HEK293T (cell line): Measurements from ENCODE around the gene NIN.

Experiments used
- CTCF ChIA-PET: fragments of 350-600 bp; formaldehyde crosslinking; extraction: SDS; loops from one replicate; lab custom pipeline; 2021; ENCODE audit warnings: antibody characterized with exemption, inconsistent platforms; lab: Yijun Ruan, JAX
- POLR2A ChIA-PET: fragments of 350-600 bp; formaldehyde crosslinking; extraction: SDS; loops from one replicate; lab custom pipeline; 2020; ENCODE audit warnings: antibody characterized with exemption, inconsistent platforms; lab: Yijun Ruan, JAX
- DNase-seq: peaks from one replicate; pipeline ENCODE4 v3.0.0; 2012; ENCODE audit warnings: mixed read lengths; ENCODE audit errors: extremely low spot score
- ARNT ChIP-seq: fragments of 450-650 bp; IDR thresholded peaks from 2 replicates; pipeline ENCODE4 v1.6.1; 2017; ENCODE audit warnings: mild to moderate bottlenecking
- BHLHE40 ChIP-seq: fragments of 450-650 bp; IDR thresholded peaks from 2 replicates; pipeline ENCODE4 v1.6.1; 2016; ENCODE audit warnings: mild to moderate bottlenecking, moderate library complexity, borderline replicate concordance
- CTBP1 ChIP-seq: fragments of 450-650 bp; IDR thresholded peaks from 2 replicates; pipeline ENCODE4 v1.6.1; 2016; ENCODE audit warnings: borderline replicate concordance
- ELF4 ChIP-seq: fragments of 450-650 bp; IDR thresholded peaks from 2 replicates; pipeline ENCODE4 v1.6.1; 2017; ENCODE audit warnings: antibody characterized with exemption
- FOXA1 ChIP-seq: fragments of 450-650 bp; IDR thresholded peaks from 2 replicates; pipeline ENCODE4 v1.6.1; 2016; ENCODE audit warnings: mild to moderate bottlenecking
- FOXK2 ChIP-seq: fragments of 450-650 bp; IDR thresholded peaks from 2 replicates; pipeline ENCODE4 v1.6.1; 2016; ENCODE audit warnings: mild to moderate bottlenecking
- FOXM1 ChIP-seq: fragments of 450-650 bp; IDR thresholded peaks from 2 replicates; pipeline ENCODE4 v1.6.1; 2017; ENCODE audit warnings: mild to moderate bottlenecking, borderline replicate concordance
- HDGF ChIP-seq: fragments of 450-650 bp; IDR thresholded peaks from 2 replicates; pipeline ENCODE4 v1.6.1; 2017; ENCODE audit warnings: antibody characterized with exemption, borderline replicate concordance
- L3MBTL2 ChIP-seq: fragments of 450-650 bp; conservative IDR thresholded peaks from 2 replicates; pipeline ENCODE4 v1.6.1; 2016; ENCODE audit warnings: mild to moderate bottlenecking
- LEF1 ChIP-seq: fragments of 450-650 bp; IDR thresholded peaks from 2 replicates; pipeline ENCODE4 v1.6.1; 2017; ENCODE audit warnings: mild to moderate bottlenecking, borderline replicate concordance
- NFRKB ChIP-seq: fragments of 450-650 bp; IDR thresholded peaks from 2 replicates; pipeline ENCODE4 v1.6.1; 2016; ENCODE audit warnings: mild to moderate bottlenecking, moderate library complexity
- PKNOX1 ChIP-seq: fragments of 450-650 bp; IDR thresholded peaks from 2 replicates; pipeline ENCODE4 v1.6.1; 2016
- SP1 ChIP-seq: fragments of 450-650 bp; IDR thresholded peaks from 2 replicates; pipeline ENCODE4 v1.6.1; 2017
- SUZ12 ChIP-seq: fragments of 450-650 bp; IDR thresholded peaks from 2 replicates; pipeline ENCODE4 v1.6.1; 2016; ENCODE audit warnings: mild to moderate bottlenecking
- TARDBP ChIP-seq: fragments of 450-650 bp; IDR thresholded peaks from 2 replicates; pipeline ENCODE4 v1.6.1; 2016
- ZNF384 ChIP-seq: fragments of 450-650 bp; IDR thresholded peaks from 2 replicates; pipeline ENCODE4 v1.6.1; 2016

NIN gene

GRCh38 chr14:50836515-50836914 is 5.6 kb upstream of the NIN start:
- ChIA-PET POLR2A (no interaction called here), CTCF (no interaction called here)
- TF ChIP-seq PKNOX1 (no peak), LEF1 (no peak), FOXA1 (no peak), ZNF384 (no peak), HDGF (no peak), BHLHE40 (no peak), NFRKB (no peak), CTBP1 (no peak), FOXK2 (no peak), TARDBP (no peak), FOXM1 (no peak), SP1 (no peak), ELF4 (no peak), SUZ12 (no peak), L3MBTL2 (no peak), ARNT (no peak)
- DNase-seq = no peak

DNA sequence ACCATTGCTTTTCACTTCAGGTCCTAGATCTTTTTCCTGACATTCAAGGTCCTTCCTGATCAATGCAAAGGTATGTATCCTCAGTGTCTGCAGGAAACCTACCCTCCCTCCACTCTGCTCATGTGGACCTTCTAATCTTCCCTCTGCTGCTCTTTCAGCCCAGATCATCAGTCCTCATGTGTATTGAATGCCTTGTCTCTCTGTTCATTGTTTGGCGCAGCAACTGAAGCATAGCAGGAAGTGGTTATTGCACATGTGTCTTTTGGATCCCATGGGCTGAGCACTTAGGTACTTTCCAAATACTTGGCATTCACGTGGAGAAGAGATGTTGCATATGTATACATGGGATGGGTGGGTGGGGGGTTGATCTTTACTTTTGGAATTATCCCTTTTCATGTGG is 4.3 kb upstream of the NIN start:
- no peak for TF ChIP-seq BHLHE40
- no peak for TF ChIP-seq HDGF
- TF ChIP-seq L3MBTL2 = no peak
- TF ChIP-seq CTBP1 = no peak
- DNase-seq = no peak
- POLR2A ChIA-PET = no interaction called here
- CTCF ChIA-PET = no interaction called here

- TF ChIP-seq SP1 (no peak), FOXK2 (no peak), TARDBP (no peak), L3MBTL2 (no peak), NFRKB (no peak), FOXA1 (no peak), SUZ12 (no peak), ELF4 (no peak), LEF1 (no peak), ZNF384 (no peak), ARNT (no peak), BHLHE40 (no peak), HDGF (no peak), FOXM1 (no peak), CTBP1 (no peak), PKNOX1 (no peak)
- ChIA-PET CTCF (no interaction called here), POLR2A (no interaction called here)
- no peak for DNase-seq
Observed at GRCh38 chr14:50834802-50835276, 3.9 kb upstream of the NIN start.

- TF ChIP-seq SUZ12 = no peak
- TF ChIP-seq CTBP1 = no peak
- TF ChIP-seq NFRKB = no peak
- no peak for TF ChIP-seq PKNOX1
- no peak for TF ChIP-seq SP1
- ChIA-PET POLR2A (no interaction called here), CTCF (no interaction called here)
- no peak for DNase-seq
Observed at GRCh38 chr14:50832935-50833630, 2.1 kb upstream of the NIN start.

DNA sequence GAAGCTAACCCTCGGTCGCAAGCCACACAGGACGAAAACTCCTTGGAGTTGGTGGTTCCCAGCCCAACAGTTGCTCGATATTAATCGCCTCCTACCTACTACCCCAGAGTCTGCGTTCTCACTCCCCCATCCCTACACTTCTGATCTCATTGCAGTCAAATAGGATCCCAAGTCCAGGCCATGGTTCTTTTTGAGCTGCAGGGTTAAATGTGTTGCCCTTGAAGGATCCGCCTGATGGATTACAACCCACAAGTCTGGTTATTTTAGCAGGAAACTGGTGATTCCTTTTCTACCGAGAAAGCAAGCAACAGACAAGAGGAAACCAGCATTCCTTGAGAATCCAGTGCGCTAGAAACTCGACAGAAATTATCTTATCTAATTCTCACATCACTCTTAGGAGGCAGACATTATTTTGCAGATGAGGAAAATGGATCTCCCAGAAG is 785 bp upstream of the NIN start:
- ChIA-PET POLR2A (interaction anchor here (0.7 to 2.1 kb wide), 7 partner anchors 8 to 113 kb away, joined by 3 to 9 read pairs (median 4); partner anchors contain the start of gene PYGL), CTCF (interaction anchor here (0.7 kb wide), 1 partner anchor 380 kb away, joined by 3 read pairs; no protein-coding TSS in a partner anchor)
- no peak for DNase-seq
- no peak for TF ChIP-seq SUZ12
- no peak for TF ChIP-seq ELF4
- TF ChIP-seq NFRKB = no peak
- TF ChIP-seq CTBP1 = no peak
- no peak for TF ChIP-seq FOXK2
- TF ChIP-seq SP1 = no peak
- no peak for TF ChIP-seq TARDBP

DNA sequence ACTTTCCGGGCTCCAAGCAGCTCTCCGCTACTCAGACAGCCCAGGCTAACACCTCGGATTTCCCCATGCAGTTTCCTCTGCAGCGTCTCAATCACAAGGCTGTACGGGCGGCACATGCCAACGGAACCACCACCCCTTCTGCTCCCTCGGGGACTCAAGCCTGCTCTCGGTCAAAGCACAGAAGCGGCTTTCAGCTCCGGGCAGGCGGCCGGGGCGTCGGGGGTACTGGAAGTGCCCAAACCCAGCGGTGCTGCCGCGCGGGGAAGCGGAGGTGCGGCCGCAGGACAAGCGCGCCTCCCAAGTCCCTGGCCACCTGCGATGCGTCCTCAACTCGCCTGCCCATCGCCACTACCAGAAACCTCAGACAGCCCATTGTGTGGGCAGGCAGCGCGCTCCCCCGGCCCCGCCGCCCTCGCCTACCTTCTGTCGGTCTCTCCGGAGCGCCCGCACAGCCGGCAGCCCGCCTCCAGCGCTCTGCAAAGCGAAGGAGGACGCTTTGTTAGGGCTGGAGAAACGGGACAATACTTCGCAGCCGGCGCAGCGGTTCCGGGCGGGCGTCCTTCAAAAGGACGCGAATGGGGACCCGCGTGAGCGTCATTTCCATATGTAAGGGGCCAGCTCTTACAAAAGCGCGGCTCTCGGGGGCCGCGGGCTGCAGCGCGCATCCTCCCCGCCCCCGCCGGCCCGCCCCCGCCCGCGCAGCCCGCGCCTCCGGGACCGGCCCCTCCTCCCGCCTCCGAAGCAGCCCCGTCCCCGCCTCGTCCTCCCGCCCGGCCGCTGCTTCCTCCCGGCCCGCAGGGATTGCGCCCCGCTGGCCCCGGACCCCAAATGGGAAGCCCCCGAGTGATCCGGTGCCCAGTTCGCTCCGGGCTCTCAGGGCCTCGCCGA is 674 bp downstream of the NIN start:
- peak; percentile 36 for DNase-seq
- no peak for TF ChIP-seq PKNOX1
- TF ChIP-seq HDGF = no peak
- no peak for TF ChIP-seq CTBP1
- TF ChIP-seq L3MBTL2 = 0 out of 2 replicates have a peak, but pooled peaks have one; percentile 25
- POLR2A ChIA-PET = interaction anchor here (0.6 to 2.1 kb wide), 15 partner anchors 9 to 518 kb away, joined by 3 to 9 read pairs (median 4); partner anchors contain the start of genes PYGL, SAV1 and TRIM9
- CTCF ChIA-PET = interaction anchor here (0.8 to 1.5 kb wide), 2 partner anchors 30 to 53 kb away, joined by 3 to 8 read pairs; no protein-coding TSS in a partner anchor
